OCI-LY1 (cell line): ENCODE data around the gene WDR89.
"Not testable (repeated sequence)": the region's sequence is repeated elsewhere in the genome, so short reads cannot be mapped to it uniquely, and the experiment has no call there.

Source experiments
- H2AFZ ChIP-seq: fragments of 200-600 bp; sonication (generic), shearing (Covaris generic); 2 replicates; pipeline ENCODE4 v1.6.0; 2014; ENCODE audit warnings: antibody characterized with exemption, mild to moderate bottlenecking, low read length
- H3F3A ChIP-seq: fragments of 200-600 bp; sonication (generic), shearing (Covaris generic); 2 replicates; pipeline ENCODE4 v1.6.0; 2014; ENCODE audit warnings: mild to moderate bottlenecking, antibody characterized with exemption, low read length, moderate library complexity; ENCODE audit not compliant: insufficient read depth
- H3K27ac ChIP-seq: fragments of 200-600 bp; sonication (generic); 2 replicates; pipeline ENCODE4 v1.5.1; 2014; ENCODE audit warnings: low read length, mixed run types, mild to moderate bottlenecking, low read depth; ENCODE audit not compliant: poor library complexity, severe bottlenecking
- H3K27me3 ChIP-seq: fragments of 200-600 bp; sonication (generic); 2 replicates; pipeline ENCODE4 v1.6.0; 2014; ENCODE audit warnings: antibody characterized with exemption, mild to moderate bottlenecking, low read length, moderate library complexity; ENCODE audit not compliant: insufficient read depth
- H3K36me3 ChIP-seq: fragments of 200-600 bp; sonication (generic); 2 replicates; pipeline ENCODE4 v1.6.1; 2014; ENCODE audit warnings: mild to moderate bottlenecking, antibody characterized with exemption, low read length, moderate library complexity, mixed read lengths; ENCODE audit not compliant: insufficient read depth
- H3K4me1 ChIP-seq: fragments of 200-600 bp; sonication (generic); 2 replicates; pipeline ENCODE4 v1.5.1; 2014; ENCODE audit warnings: mild to moderate bottlenecking, low read length, moderate library complexity; ENCODE audit not compliant: insufficient read depth, severe bottlenecking
- H3K4me2 ChIP-seq: fragments of 200-600 bp; sonication (generic), shearing (Covaris generic); 2 replicates; pipeline ENCODE4 v1.6.1; 2014; ENCODE audit warnings: low read length
- H3K4me3 ChIP-seq: fragments of 200-600 bp; sonication (generic); 2 replicates; pipeline ENCODE4 v1.5.1; 2014; ENCODE audit warnings: low read length, low read depth, mild to moderate bottlenecking, mixed read lengths; ENCODE audit not compliant: poor library complexity, severe bottlenecking
- H3K79me2 ChIP-seq: fragments of 200-600 bp; shearing (Covaris generic); 2 replicates; pipeline ENCODE4 v1.6.1; 2016; ENCODE audit warnings: mixed run types, low read length, mixed read lengths; ENCODE audit not compliant: insufficient read depth
- H3K9ac ChIP-seq: fragments of 200-600 bp; sonication (generic), shearing (Covaris generic); 2 replicates; pipeline ENCODE4 v1.6.1; 2014; ENCODE audit warnings: mild to moderate bottlenecking, low read length, mixed read lengths
- H3K9me2 ChIP-seq: fragments of 200-600 bp; sonication (generic), shearing (Covaris generic); 2 replicates; pipeline ENCODE4 v1.6.1; 2014; ENCODE audit warnings: low read depth, mild to moderate bottlenecking, low read length, mixed read lengths
- H3K9me3 ChIP-seq: fragments of 200-600 bp; shearing (Covaris generic); 2 replicates; pipeline ENCODE4 v1.6.1; 2014; ENCODE audit warnings: low read length, mixed read lengths
- H4K20me1 ChIP-seq: fragments of 200-600 bp; sonication (generic), shearing (Covaris generic); 2 replicates; pipeline ENCODE4 v1.6.0; 2016; ENCODE audit warnings: mild to moderate bottlenecking, low read length; ENCODE audit not compliant: insufficient read depth
- CTCF ChIP-seq: fragments of 200-600 bp; sonication (generic), shearing (Covaris generic); IDR thresholded peaks from 2 replicates; pipeline ENCODE4 v1.5.1; 2017; ENCODE audit warnings: mild to moderate bottlenecking, antibody characterized with exemption, low read length, moderate library complexity, mixed read lengths
- EZH2 ChIP-seq: fragments of 200-600 bp; sonication (generic), shearing (Covaris generic); IDR thresholded peaks from 2 replicates; pipeline ENCODE4 v1.8.0; 2017; ENCODE audit warnings: borderline replicate concordance, mixed run types, mild to moderate bottlenecking, antibody characterized with exemption, low read length, moderate library complexity, mixed read lengths

The WDR89 gene

GRCh38 chr14:63642656-63643382 lies 1.1 kb upstream of the WDR89 start:
- Histone ChIP-seq H3K4me1 (peaks cover 44% of the 10 kb centered on the region), H3K27me3 (no peaks in the 10 kb centered on the region), H3K4me3 (peak overlapping the region; percentile 70), H2AFZ (no peak overlapping the region), H4K20me1 (no peaks in the 10 kb centered on the region), H3K9ac (peak overlapping the region; percentile 82), H3K27ac (peak overlapping the region; percentile 94), H3K4me2 (peak overlapping the region; percentile 90), H3K9me3 (no peaks in the 10 kb centered on the region), H3K79me2 (peaks cover 26% of the 10 kb centered on the region), H3K36me3 (peaks cover 22% of the 10 kb centered on the region; the same call in 1 of the 2 replicates), H3F3A (no peaks in the 10 kb centered on the region), H3K9me2 (no peaks in the 10 kb centered on the region)
- TF ChIP-seq CTCF (no peak), EZH2 (no peak)

GRCh38 chr14:63642229-63642611 lies 549 bp upstream of the WDR89 start:
- Histone ChIP-seq H2AFZ (no peak overlapping the region), H3K27ac (peak overlapping the region; percentile 94), H3K79me2 (peaks cover 28% of the 10 kb centered on the region)

GRCh38 chr14:63638493-63638892 lies 3.2 kb downstream of the WDR89 start:
- Histone ChIP-seq H2AFZ (no peak overlapping the region), H3K27ac (peak overlapping the region; percentile 25), H3K36me3 (peaks cover 41% of the 10 kb centered on the region), H4K20me1 (no peaks in the 10 kb centered on the region), H3K4me2 (no peak overlapping the region), H3K4me3 (no peak overlapping the region), H3K27me3 (no peaks in the 10 kb centered on the region), H3F3A (no peaks in the 10 kb centered on the region), H3K9me3 (no peaks in the 10 kb centered on the region), H3K4me1 (peaks cover 44% of the 10 kb centered on the region), H3K9ac (no peak overlapping the region), H3K9me2 (no peaks in the 10 kb centered on the region), H3K79me2 (peaks cover 54% of the 10 kb centered on the region)
- no peak for TF ChIP-seq EZH2
- no peak for TF ChIP-seq CTCF

More at GRCh38 chr14:63642229-63642611, 549 bp upstream of the WDR89 start:
- Histone ChIP-seq H3K9me2 (no peaks in the 10 kb centered on the region), H3K4me3 (peak overlapping the region; percentile 70), H3K4me2 (peak overlapping the region; percentile 90), H3K4me1 (peaks cover 38% of the 10 kb centered on the region), H3K36me3 (peaks cover 26% of the 10 kb centered on the region), H3K9ac (peak overlapping the region; percentile 82), H3F3A (no peaks in the 10 kb centered on the region), H3K9me3 (no peaks in the 10 kb centered on the region), H3K27me3 (no peaks in the 10 kb centered on the region), H4K20me1 (no peaks in the 10 kb centered on the region)
- no peak for TF ChIP-seq CTCF
- no peak for TF ChIP-seq EZH2

GRCh38 chr14:63636094-63636635 lies 5.5 kb downstream of the WDR89 start:
- H3K27me3 ChIP-seq, H4K20me1 ChIP-seq, H3K9me2 ChIP-seq, H3K4me3 ChIP-seq, H3K9ac ChIP-seq, H3K9me3 ChIP-seq, H3K27ac ChIP-seq, H3K4me2 ChIP-seq, H3F3A ChIP-seq, H2AFZ ChIP-seq: not testable (repeated sequence)
- Histone ChIP-seq H3K4me1 (peaks cover 35% of the 10 kb centered on the region), H3K36me3 (peaks cover 41% of the 10 kb centered on the region), H3K79me2 (peaks cover 78% of the 10 kb centered on the region)
